Suppressor macrophage (primary cell): ENCODE results near the gene JAKMIP3.

ENCODE experiments used
- DNase-seq, 4 experiments: peaks; one replicate each; pipeline ENCODE4 v3.0.0-alpha.2; 2020 to 2022

JAKMIP3 gene

DNA sequence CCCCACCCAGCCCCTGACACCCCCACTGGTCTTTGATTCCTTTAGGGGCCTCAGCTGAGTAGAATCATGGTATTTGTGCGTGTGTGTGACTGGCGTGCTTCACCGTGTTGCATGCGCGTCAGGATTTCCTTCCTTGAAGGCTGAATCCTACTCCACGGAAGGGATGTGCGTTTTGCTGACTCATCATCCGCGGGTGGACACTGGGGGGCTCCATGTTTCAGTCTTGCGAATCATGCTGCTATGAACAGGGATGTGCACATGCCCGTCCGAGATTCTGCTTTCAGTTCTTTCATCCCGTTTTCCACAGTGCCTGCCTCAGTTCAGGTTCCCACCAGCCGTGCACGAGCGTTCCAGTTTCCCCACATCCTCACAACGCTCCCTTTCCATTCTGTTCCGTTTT lies 20.9 kb upstream of the JAKMIP3 start:
- no peak for DNase-seq

DNA sequence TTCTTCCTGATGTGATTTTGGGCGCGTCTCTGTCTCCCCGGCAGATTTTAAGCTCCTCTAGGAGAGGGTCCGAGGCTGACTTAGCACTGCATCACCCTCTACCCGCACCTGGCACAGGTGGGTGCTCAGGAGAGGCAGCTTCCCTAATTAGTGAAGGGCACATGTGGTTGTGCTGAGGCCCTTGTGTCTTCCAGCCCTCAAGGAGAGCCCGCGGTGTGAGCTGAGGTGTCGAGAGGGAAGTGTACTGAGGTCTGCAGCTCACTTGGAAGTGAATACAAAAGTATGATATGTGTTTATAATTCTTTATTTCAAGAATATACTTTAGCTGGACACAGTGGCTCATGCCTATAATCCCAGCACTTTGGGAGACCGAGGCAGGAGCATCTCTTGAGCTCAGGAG lies 20.4 kb upstream of the JAKMIP3 start:
- DNase-seq, result no peak

DNA sequence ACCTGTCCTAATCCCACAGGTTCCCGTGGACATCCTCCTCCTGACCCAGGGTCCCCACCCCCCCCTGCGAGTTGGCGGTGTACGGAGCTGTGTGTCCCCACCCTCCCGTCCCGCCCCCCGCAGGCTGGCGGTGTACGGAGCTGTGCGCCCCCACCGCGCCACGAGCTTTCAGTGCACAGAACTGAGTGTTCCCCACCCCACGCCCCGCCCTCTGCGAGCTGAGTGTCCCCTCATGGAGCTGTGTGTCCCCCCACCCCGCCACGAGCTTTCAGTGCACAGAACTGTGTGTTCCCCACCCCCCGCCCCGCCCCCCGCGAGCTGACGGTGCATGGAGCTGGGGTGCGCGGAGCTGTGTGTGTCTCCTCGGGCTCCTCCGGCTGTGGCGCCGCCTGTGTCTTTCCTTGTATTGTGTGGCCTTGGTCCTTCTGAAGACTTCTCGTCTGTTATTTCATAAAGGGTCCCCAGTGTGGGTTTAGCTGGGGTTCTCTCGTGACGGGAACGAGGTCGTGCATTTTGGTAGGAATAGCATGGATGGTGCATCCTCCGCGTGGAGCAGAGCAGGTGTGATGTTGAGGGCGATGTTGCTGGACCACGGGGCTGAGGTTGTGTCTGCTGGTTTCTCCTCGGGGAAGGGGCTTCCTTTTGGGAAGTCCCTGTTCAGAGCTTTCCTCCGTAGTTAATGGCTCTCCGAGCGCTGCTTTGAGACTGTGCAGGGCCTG lies 18.0 kb upstream of the JAKMIP3 start:
- no peak for DNase-seq

DNA sequence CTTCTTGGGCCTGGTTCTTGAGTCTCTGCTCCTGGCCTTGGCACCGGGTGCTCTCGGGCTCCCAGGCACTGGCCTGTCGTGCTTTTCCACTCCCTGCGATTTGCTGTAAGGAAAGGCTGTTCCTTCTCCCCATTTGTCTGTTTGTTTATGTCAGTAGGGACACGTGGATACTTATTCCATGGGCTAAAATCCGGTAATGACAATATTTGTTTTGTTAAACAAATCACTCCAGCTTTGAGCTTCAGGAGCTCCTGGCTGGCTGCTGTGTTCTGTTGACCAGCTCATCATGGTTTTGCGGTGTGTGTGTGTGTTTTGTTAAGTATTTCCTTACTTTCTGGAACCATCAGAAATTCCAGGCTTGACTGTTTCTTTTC lies 17.5 kb upstream of the JAKMIP3 start:
- no peak for DNase-seq

DNA sequence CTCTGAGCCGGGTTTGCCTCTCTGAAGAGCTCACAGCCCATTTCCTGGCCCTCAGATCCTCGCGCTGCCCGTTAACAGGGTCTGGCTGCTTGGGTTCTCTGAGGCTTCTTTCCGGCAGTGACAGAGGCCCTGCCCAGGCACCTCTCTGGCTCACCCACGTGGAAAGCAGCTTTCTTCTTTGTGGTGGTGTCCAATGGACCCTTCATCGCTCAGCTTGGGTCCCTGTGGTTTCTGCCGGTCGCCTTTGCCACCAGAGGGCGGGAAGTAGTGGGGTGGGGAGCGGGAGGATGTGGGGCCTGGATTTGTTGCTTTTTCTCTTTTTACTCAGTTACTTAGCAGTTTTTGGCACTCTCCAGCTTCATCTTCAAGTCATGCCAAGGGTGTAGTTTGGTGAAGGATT lies 15.6 kb upstream of the JAKMIP3 start:
- DNase-seq, result no peak

DNA sequence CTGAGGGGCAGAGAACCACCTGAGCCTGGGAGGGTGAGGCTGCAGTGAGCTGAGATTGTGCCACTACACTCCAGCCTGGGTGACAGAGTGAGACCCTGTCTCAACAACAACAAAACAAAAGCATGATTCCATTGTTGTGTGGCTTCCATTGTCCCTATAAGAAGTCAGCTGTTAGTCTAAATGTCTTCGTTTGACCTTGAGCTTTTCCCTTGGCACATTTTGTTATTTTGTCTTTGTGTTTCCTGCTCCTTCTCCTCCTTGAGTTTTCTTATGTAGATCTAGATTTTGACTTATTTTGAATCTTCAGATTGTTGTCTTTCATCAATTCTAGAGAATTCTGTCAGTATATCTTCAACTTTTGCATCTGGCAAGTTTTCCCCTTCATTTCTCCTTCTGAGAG lies 13.6 kb upstream of the JAKMIP3 start:
- DNase-seq, result no peak

DNA sequence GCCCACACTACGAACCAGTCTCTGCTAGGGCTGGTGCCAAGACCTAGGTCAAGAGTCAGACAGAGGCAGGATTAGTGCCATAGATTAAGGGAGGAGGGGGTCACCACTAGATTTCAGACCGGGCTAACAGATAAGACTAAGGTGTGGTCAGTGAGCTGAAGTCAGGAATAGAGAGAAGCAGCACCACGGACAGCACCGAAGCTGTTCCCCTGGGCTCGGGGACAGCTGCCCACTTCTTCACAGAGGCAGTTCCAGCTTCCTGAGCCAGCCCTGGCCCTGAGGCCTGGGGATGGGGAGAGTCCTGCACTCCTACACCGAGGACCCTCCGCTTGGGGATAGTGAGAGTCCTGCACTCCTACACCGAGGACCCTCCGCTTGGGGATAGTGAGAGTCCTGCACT lies 11.2 kb upstream of the JAKMIP3 start:
- no peak for DNase-seq

DNA sequence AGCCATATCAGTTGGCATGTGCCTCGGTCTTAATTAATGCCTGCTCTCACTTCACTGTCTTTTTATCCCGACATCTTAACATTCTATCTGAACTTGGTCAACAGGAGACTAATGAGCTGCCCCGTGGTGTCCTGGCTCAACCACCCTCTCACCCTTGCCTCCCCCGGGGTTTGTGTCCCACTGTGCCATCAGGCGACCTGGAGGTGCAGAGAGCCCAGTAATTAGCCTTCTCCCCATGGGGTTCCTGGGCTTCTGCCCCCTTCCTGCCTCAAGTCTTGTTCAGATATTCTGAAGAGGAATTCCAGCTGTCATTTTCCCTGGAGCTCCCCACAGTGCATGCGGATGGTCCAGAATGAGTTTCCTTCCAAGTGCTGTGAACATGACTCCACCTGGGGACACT lies 10.1 kb upstream of the JAKMIP3 start:
- DNase-seq, result no peak

DNA sequence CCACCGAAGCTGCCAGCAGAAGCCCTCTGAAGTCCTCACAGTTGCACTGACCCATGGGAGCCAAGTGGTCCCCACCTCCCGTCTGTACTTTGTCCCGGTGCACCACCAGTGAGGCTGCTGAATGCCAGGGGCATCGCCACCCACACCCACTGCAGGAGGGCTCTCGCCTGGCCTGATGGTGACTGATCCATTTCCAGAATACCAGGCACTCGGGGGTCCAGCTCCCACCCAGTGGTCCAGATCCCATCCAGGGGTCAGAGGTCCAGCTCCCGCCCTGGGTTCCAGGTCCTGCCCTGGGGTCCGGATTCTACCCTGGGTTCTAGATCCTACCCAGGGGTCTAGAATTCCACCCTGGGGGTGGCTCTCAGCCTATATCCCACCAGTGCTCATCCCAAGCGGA lies 9.1 kb upstream of the JAKMIP3 start:
- DNase-seq, result no peak

DNA sequence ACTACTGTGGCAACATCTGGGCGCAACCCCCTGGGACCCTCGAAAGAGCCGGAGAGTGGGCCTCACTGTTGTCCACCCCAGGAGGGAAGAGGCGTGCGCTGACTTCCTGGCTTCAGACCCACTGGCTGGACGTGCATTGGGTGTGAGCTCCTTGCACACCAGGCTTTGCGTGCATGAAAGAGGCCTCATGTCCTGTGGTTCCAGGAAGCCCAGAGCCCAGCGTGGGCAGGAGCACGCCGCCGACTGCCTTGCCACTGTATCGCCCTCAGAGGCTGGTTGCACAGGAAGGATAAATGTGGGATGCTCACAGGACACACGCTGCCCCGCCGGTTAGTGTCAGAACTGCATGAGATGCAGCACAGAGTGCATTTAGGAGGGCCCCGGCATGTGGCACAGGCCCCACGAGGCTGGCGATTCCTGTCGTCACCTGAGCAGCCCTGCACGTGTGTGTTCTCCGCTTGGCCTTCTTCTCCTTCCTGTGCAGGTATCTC lies 8.5 kb upstream of the JAKMIP3 start:
- DNase-seq, result no peak

DNA sequence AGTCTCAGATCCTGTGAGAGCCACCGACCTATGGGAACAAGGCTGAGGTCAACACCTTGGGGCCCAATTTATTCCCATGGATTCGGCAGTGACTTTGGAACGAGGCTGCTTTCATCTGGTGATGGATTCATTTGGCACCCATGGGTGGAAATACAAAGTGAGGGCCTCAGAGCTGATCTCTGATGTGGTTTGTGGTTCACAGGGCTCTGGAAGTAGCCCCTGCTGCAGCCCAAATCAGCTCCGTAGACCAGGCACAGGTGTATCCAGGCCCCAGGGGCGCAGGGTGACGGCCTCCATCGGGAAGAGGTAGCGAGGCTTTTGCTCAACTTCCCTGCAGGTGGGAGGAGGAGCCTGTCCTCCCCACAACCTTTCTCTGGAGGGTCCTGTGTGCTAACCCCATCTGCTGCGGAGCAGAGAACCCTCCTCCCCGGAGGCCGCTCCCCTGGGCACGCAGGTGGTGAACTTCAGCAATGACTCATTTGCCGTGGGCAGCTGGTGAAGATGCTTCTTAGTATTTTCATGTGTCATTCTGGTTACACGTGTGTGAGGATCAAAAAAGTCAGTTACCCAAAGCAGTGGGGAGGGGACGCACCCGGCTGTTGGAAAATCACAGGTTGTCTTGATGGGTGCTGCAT lies 7.5 kb upstream of the JAKMIP3 start:
- no peak for DNase-seq

DNA sequence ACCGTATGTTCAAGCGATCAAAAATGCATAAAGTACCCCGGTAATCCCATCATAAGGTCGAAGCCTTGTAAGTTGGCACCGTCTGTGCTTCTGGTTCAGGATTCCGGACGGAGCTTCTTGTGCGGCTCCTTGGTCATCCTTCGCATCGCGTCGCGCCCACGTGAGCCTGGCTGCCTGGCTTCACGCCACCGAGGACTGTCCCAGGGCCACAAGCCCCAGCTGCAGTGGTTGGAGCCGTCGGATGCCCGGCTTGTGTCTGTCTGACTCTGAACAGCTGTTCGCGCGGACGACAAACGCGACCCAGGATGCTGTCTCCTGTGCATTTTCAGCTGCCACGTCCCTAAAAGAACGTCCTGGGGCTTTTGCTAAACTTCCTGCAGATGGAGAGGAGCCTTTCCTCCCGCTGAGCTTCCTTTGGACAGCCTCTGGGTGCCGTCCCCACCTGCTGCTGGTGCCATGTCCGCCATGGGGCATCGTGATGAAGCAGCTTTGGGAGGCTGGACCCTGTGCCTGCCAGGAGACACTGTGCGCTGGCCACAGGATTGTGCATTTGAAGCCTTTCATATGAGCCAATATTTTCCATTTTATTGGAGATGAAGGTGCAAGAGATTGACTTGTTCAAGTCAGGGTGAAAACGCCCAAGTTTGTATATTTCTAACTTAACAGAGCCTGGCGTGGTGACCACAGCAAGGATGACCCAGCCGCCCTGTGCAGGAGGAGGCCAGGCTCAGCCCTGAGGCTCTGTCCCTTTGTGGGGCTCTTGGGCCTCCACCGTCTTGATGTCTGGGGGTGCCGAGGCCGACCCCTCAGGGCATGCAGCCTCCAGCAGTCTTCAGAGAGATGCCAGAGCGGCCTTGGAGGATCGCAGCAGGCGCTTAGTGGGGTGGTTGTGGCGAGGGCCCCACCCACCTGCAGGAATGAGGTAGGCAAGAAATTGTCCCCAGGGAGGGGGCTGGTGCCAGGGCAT lies 6.7 kb upstream of the JAKMIP3 start:
- no peak for DNase-seq

DNA sequence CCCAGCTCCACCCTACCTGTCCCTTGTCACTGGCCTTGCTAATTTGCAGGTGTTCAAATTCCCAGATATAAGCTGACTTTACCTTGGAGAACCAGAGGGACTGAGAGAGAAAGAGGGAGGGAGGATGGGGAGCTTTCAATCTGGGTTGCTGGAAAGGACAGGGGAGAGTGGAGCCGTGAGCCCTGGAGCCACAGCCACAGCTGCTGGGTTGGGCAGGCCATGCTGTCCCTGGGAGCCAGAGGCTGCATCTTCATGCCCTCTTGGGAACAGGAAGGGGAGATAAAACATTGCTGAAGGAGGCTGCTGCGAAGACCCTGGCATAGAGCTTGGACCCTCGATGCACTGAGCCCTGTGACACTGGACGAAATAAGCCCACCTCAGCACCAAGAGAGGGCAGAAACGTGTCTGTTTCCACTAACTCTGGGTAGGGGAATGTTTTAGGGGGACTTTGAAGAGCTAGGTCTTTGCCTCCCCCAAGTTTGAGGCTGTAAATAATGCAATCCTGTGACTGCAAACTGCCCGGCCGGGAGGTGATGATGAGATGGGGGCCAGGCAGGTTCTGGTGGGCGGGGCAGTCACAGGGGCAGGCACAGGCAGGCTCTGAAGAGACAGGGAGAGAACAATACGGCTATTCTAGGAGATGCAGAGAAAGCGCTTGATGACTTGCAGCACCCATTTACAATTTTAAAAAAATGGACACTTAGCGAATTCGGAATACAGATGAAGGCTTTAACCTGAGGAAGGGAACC lies 5.8 kb upstream of the JAKMIP3 start:
- DNase-seq, result no peak

DNA sequence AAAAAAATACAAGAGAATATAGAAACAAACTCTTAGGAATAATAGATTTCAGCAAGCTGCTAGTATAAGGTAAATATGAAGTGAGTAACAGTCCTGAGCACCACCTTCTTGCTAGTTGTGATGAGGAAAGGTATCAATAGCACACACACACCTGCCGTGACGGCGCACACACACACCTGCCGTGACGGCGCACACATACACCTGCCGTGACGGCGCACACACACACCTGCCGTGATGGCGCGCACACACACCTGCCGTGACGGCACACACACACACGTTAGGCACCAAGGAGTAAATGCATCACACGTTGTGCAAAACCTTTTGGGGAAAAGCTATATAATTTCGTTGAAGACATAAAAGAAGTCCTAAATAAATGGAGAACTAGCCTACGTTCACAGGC lies 4.7 kb upstream of the JAKMIP3 start:
- no peak for DNase-seq

DNA sequence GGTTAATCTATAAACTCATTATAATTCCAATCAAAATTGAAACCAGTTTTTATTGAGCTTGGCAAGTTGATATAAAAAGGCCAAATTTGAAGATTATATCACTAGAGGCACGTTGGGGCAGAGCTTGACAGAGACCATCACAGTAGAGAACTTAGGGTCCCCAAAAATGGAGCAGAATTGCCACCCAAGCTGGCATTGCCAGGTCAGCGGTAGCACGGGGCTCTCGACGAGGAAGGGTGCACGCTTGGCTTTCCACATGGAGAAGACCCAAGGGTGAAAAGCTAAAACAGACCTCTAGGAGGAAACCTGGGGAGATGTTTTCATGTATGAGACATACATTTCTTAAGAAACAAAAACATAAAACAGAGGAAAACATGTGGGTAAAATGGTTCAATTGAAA lies 4.3 kb upstream of the JAKMIP3 start:
- no peak for DNase-seq

DNA sequence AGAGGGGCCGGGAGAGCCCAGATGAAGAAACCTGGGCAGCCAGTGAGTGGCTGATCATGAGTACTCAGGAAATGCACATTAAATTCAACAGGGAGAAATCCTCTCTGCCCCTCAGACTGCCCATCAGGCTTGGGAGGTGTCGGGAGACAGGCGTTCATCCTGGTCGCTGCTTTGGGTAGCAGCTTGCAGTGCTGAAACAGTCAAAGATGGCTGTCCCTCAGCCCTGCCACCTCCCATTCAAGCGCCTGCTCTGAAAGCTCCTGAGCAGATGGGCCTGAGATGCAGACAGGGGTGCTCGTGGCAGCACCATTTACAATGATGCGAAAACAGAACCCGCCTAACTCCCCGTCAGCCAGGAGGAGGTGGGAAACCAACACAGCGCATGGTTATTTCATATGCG lies 3.6 kb upstream of the JAKMIP3 start:
- DNase-seq, result no peak

DNA sequence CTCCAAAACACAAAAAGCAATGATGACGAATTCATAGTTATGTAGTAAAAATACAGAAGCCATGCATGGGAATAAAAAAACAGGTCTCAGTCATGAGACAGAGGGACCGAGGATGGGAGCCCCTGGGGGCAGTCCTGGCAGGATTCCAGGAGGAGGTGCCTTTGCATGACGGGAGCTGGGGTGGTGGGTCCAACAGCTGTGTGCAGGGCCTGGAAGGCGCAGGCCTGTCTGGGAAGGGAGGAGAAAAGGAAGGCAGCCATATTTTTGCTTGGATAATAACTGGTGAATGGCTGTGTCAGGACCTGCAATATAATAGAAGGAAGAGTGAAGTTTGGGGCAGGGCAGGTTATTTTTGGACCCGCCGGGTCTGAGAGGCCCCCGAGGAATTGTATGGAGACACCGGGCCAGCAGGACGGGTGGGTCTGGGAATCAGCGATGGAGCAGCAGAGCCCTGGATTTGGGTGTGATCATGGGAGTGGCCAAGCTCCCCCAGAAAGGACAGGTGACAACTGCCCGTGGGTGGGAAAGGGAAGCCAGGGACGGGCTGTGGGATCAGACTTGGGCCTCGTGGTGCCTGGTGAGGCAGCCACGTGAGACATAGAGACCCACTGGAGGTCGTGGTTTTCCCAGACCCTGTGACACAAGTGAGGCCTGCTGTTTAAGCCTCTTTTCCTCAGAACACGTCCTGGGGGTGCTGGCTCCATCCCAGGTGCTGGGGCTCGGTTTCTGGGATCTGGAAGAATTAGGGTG lies 2.9 kb upstream of the JAKMIP3 start:
- DNase-seq, result no peak

DNA sequence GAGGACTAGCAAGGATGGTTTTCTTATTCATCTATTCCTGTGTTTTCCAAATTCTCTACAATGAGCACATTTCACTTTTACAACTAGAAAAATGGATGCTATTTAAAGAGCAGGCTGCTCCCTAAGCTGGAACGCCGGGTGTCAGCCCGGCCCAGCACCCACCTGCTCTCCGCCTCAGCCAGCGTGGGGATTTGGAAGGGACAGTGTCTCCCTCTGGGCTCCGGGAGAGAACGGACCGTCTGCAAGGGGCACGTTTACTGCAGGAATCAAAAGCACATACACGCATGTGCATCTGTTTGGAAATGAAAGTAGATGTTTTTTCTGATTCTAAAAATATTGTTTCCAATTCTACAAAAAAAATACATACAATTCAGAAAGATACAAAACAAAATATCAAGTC lies 2.3 kb upstream of the JAKMIP3 start:
- no peak for DNase-seq

DNA sequence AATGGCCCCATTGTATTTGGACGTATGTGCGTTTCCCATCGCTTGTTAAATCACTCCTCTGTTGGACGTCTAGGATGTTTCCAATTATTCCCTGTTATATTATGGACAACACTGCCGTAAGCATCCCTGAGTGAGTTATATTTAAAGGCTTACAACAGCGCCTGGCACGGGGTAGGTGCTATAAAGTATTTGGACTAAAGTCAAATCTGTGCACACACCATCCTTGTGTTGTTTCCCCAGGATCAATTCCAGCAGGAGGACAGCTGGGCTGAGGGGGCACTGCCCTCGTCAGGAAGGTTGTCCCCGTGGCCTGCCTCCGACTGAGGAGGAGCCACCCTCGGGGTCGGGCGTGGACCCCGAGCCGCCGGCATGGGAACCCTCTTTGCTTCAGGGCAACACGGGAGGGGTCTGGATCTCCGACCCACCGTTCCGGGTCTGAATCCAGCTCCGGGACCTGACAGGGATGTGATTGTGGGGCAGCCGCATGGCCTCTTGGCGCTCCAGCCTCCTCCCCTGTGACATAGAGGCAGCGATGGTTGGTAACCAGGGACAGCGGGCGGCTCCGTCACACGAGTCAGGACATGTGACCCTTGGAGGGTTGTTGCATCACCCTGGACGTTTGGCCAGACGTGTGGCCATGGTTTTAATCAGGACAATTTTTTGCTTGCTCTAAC lies 1.5 kb upstream of the JAKMIP3 start:
- no peak for DNase-seq

DNA sequence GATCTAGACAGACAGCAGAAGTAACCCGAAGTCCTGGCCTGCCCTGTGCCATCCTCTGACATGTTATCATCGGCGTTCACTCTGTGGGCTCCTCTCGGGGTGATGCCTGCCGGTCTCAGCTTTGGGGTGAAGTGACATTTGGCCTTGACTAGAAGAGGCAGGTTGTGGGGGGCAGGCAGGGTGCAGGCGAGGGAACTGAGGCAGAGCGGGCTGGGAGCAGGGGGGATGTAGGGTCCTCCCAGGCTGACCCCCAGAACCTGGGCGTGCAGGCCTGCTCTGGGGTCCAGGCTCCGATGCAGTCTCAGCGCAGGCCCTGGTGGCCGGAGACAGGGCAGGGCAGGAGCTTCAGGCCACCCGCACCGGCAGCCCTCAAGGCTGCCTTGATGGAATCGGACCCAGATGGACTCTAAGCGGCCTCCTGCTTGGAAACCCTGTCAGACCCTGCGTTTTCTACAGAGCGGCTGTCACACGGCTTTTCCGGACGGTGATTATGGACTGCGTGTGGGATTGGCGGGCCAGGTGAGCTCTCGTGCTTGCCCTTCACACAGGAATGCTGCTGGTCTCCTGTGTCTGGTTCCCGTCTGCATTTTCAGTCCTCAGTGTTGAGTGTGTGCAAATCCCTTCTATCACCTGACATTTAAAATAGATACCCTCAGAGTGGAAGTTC lies 842 bp upstream of the JAKMIP3 start:
- no peak for DNase-seq

DNA sequence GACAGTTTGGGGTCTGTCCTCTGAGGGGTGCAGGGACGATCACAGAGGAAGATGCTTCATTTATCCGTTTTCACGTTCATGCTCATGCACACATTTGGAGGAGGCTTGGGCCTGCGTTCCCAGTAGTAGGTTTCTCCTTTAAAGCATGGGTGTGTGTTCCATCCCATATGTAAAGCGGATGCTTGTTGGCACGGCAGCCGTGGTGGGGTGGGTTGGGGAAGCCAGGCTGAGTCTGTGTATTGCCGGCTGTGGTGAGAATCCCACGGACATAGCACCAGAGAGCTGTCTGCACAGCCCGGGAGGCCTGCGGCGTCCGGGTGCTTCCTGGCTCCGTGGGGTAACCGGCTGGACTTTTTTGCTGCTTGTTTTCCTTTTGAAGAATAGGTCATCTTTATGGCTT lies 440 bp downstream of the JAKMIP3 start:
- no peak for DNase-seq
